Uterus (tissue), 4 donors: ENCODE results near the gene KCNMA1. TPM values are rescaled to one million over a fixed set of nuclear protein-coding genes. Genes with fewer than 3 reads are reported as not detected.

Source experiments
- DNase-seq, 2 donors: peaks; one replicate each; pipeline ENCODE4 v3.0.0-alpha.2; 2019 to 2020
- H3K27ac ChIP-seq, 2 donors: fragments of 200-600 bp; sonication (generic); 1 replicate in 1 of 2; 2 replicates in 1 of 2; pipeline ENCODE4 v1.5.1; 2016 to 2018
- H3K27me3 ChIP-seq, 2 donors: fragments of 200-600 bp; sonication (generic); one replicate each; pipeline ENCODE4 v1.5.1; 2018 to 2019; ENCODE audit warnings: control low read depth in 1 of 2
- H3K36me3 ChIP-seq, 2 donors: fragments of 200-600 bp; sonication (generic); one replicate each; pipeline ENCODE4 v1.5.1; 2019; ENCODE audit warnings: control low read depth in 1 of 2
- H3K4me1 ChIP-seq, 2 donors: fragments of 200-600 bp; sonication (generic); one replicate each; pipeline ENCODE4 v1.5.1; 2018 to 2019; ENCODE audit warnings: control low read depth in 1 of 2
- H3K4me3 ChIP-seq, 2 donors: fragments of 200-600 bp; sonication (generic); 1 replicate in 1 of 2; 2 replicates in 1 of 2; pipeline ENCODE4 v1.5.1; 2018 to 2019; ENCODE audit warnings: mild to moderate bottlenecking in 1 of 2
- H3K9me3 ChIP-seq, 2 donors: fragments of 200-600 bp; sonication (generic); one replicate each; pipeline ENCODE4 v1.5.1; 2019; ENCODE audit warnings: control low read depth in 1 of 2
- CTCF ChIP-seq, 4 experiments: fragments of 200-600 bp in 2 of 4; fragments of 450-650 bp in 2 of 4; sonication (generic) in 2 of 4; IDR thresholded peaks; one replicate each; pipeline ENCODE4 v1.5.1; 2016 to 2019; ENCODE audit warnings: antibody characterized with exemption in 4 of 4, mild to moderate bottlenecking in 2 of 4, moderate library complexity in 1 of 4
- POLR2A ChIP-seq, 2 donors: fragments of 450-650 bp; IDR thresholded peaks; one replicate each; pipeline ENCODE4 v1.6.1; 2016; ENCODE audit warnings: antibody characterized with exemption in 2 of 2, mild to moderate bottlenecking in 1 of 2, moderate library complexity in 1 of 2
- intact Hi-C: fragments of 100-400 bp; cut with DNase I; formaldehyde crosslinking; loops from one replicate; pipeline ENCODE4 v1.15.1; 2023; ENCODE audit warnings: low total_unique reads
- total RNA-seq, 4 donors: library from RNA; depleted of rRNA in 3 of 4; stranded (reverse); fragments of >200 nt in 3 of 4; gene quantifications; one replicate each; pipeline versions ENCODE4 v1.1.0 to v1.2.4, GENCODE V29; 2014 to 2023
- donor health status: DM: yes; HTN: yes; CAD: no.

Gene KCNMA1
- total RNA-seq, 4 donors from 2014 or later, result 86.2 to 236 (median 164) TPM

GRCh38 chr10:77114181-77114821 lies 523.3 kb downstream of the KCNMA1 start:
- intact Hi-C loops, result no loop called here
- TF ChIP-seq CTCF (IDR thresholded peaks at IDR 0.05) (no peak), POLR2A (IDR thresholded peaks at IDR 0.05) (no peak)

GRCh38 chr10:77111611-77112550 lies 525.7 kb downstream of the KCNMA1 start:
- Histone ChIP-seq H3K27ac (peak overlapping the region in 1 of 2 donors; percentile 6), H3K27me3 (no peaks in the 10 kb centered on the region), H3K4me1 (peaks cover 0 to 3% of the 10 kb centered on the region in 2 donors), H3K4me3 (no peak overlapping the region), H3K36me3 (no peaks in the 10 kb centered on the region), H3K9me3 (no peaks in the 10 kb centered on the region)
- TF ChIP-seq POLR2A (IDR thresholded peaks at IDR 0.05) (no peak), CTCF (IDR thresholded peaks at IDR 0.05) (peak; percentile 66 to 87 (median 82))
- no peak for DNase-seq
- intact Hi-C loops, result no loop called here

More at GRCh38 chr10:77114181-77114821, 523.3 kb downstream of the KCNMA1 start:
- no peaks in the 10 kb centered on the region for H3K27me3 ChIP-seq
- no peak overlapping the region for H3K4me3 ChIP-seq
- H3K36me3 ChIP-seq, result no peaks in the 10 kb centered on the region
- DNase-seq, result no peak
- H3K4me1 ChIP-seq, result no peaks in the 10 kb centered on the region
- no peak overlapping the region for H3K27ac ChIP-seq
- H3K9me3 ChIP-seq, result no peaks in the 10 kb centered on the region

- Histone ChIP-seq H3K27ac (no peak overlapping the region), H3K27me3 (no peaks in the 10 kb centered on the region), H3K36me3 (no peaks in the 10 kb centered on the region), H3K9me3 (no peaks in the 10 kb centered on the region), H3K4me3 (no peak overlapping the region), H3K4me1 (peaks cover 0 to 3% of the 10 kb centered on the region in 2 donors)
- intact Hi-C loops, result no loop called here
- TF ChIP-seq POLR2A (IDR thresholded peaks at IDR 0.05) (no peak), CTCF (IDR thresholded peaks at IDR 0.05) (no peak)
- no peak for DNase-seq
Observed at GRCh38 chr10:77110757-77111156, 526.9 kb downstream of the KCNMA1 start.

GRCh38 chr10:77109351-77109994 lies 528.1 kb downstream of the KCNMA1 start:
- intact Hi-C loops, result no loop called here
- DNase-seq, result no peak
- Histone ChIP-seq H3K27ac (no peak overlapping the region), H3K27me3 (no peaks in the 10 kb centered on the region), H3K4me1 (peaks cover 0 to 3% of the 10 kb centered on the region in 2 donors), H3K36me3 (no peaks in the 10 kb centered on the region), H3K4me3 (no peak overlapping the region), H3K9me3 (no peaks in the 10 kb centered on the region)
- TF ChIP-seq CTCF (IDR thresholded peaks at IDR 0.05) (no peak), POLR2A (IDR thresholded peaks at IDR 0.05) (no peak)
